Naive thymus-derived CD4-positive, alpha-beta T cell (primary cell): ENCODE measurements around the gene TCN2. TPM values are rescaled to one million over a fixed set of nuclear protein-coding genes. Genes with fewer than 3 reads are reported as not detected.

Experiments
- ATAC-seq: fragments of 150-1000 bp; cut with Tn5 transposase; 2 replicates; pipeline ENCODE4 v1.10.0; 2021; ENCODE audit warnings: mild to moderate bottlenecking, moderate library complexity
- CTCF ChIA-PET: fragments of 350-600 bp; sonication (Branson Sonifier 250); formaldehyde crosslinking; loops from one replicate; lab custom pipeline; 2021; ENCODE audit warnings: antibody characterized with exemption; lab: Charles Lee
- POLR2A ChIA-PET: fragments of 350-600 bp; sonication (Branson Sonifier 250); formaldehyde crosslinking; loops from one replicate; lab custom pipeline; 2021; ENCODE audit warnings: antibody characterized with exemption, inconsistent platforms; lab: Charles Lee
- DNase-seq, 9 donors: peaks; one replicate each; pipeline versions ENCODE4 v3.0.0 to v3.0.0-alpha.2; 2020 to 2022; ENCODE audit warnings: mixed read lengths in 1 of 9
- H3K27ac ChIP-seq: one replicate; pipeline ENCODE4 v1.7.0; 2013; ENCODE audit warnings: mild to moderate bottlenecking, low read depth, low read length, moderate library complexity
- H3K27me3 ChIP-seq, 2 donors: one replicate each; pipeline ENCODE4 v1.7.0; 2013; ENCODE audit warnings: low read length in 2 of 2, mild to moderate bottlenecking in 2 of 2, moderate library complexity in 2 of 2; ENCODE audit not compliant: control insufficient read depth in 2 of 2, insufficient read depth in 2 of 2
- H3K36me3 ChIP-seq, 3 experiments: 1 replicate in 2 of 3; 2 replicates in 1 of 3; pipeline ENCODE4 v1.7.0; 2013; ENCODE audit warnings: low read length in 3 of 3, mild to moderate bottlenecking in 3 of 3, moderate library complexity in 1 of 3; ENCODE audit not compliant: insufficient read depth in 3 of 3, control insufficient read depth in 2 of 3
- H3K4me1 ChIP-seq, 2 donors: one replicate each; pipeline ENCODE4 v1.7.0; 2013; ENCODE audit warnings: low read length in 2 of 2, mild to moderate bottlenecking in 2 of 2, moderate library complexity in 1 of 2; ENCODE audit not compliant: control insufficient read depth in 2 of 2, insufficient read depth in 2 of 2
- H3K4me3 ChIP-seq: 2 replicates; pipeline ENCODE4 v1.7.0; 2013; ENCODE audit warnings: mild to moderate bottlenecking, low read length
- H3K9me3 ChIP-seq, 3 experiments: 1 replicate in 2 of 3; 2 replicates in 1 of 3; pipeline ENCODE4 v1.7.0; 2013; ENCODE audit warnings: low read length in 3 of 3; ENCODE audit not compliant: control insufficient read depth in 2 of 3
- H3K27ac Mint-ChIP-seq, 9 donors: one replicate each; pipeline ENCODE4 v1.8.0; 2020 to 2022; ENCODE audit warnings: mixed read lengths in 9 of 9, mild to moderate bottlenecking in 8 of 9, moderate library complexity in 5 of 9, inconsistent platforms in 2 of 9
- H3K27me3 Mint-ChIP-seq, 5 donors: one replicate each; pipeline ENCODE4 v1.8.0; 2021 to 2022; ENCODE audit warnings: mixed read lengths in 5 of 5, mild to moderate bottlenecking in 1 of 5
- H3K36me3 Mint-ChIP-seq, 5 donors: one replicate each; pipeline ENCODE4 v1.8.0; 2020 to 2022; ENCODE audit warnings: mixed read lengths in 5 of 5, mild to moderate bottlenecking in 3 of 5, inconsistent platforms in 1 of 5
- H3K4me1 Mint-ChIP-seq, 7 donors: one replicate each; pipeline ENCODE4 v1.8.0; 2020 to 2022; ENCODE audit warnings: mixed read lengths in 7 of 7, mild to moderate bottlenecking in 3 of 7, inconsistent platforms in 1 of 7
- H3K4me3 Mint-ChIP-seq, 10 donors: one replicate each; pipeline ENCODE4 v1.8.0; 2020 to 2022; ENCODE audit warnings: mild to moderate bottlenecking in 10 of 10, mixed read lengths in 10 of 10, moderate library complexity in 6 of 10, inconsistent platforms in 2 of 10
- H3K9me3 Mint-ChIP-seq, 11 donors: one replicate each; pipeline ENCODE4 v1.8.0; 2020 to 2022; ENCODE audit warnings: mixed read lengths in 11 of 11, mild to moderate bottlenecking in 4 of 11, inconsistent platforms in 1 of 11, moderate library complexity in 1 of 11
- intact Hi-C, 2 donors: fragments of 100-400 bp; cut with micrococcal nuclease; formaldehyde crosslinking; loops; one replicate each; pipeline ENCODE4 v1.15.1; 2023
- polyA plus RNA-seq, 2 donors: library from polyadenylated mRNA; unstranded; fragments of 300-500 nt; fragmentation: Illumina TruSeq; gene quantifications; one replicate each; pipeline ENCODE4 v1.2.3, GENCODE V29; 2021
- total RNA-seq, 6 experiments: library from RNA in 5 of 6; stranded (reverse) in 5 of 6; gene quantifications; 1 replicate in 5 of 6; 2 replicates in 1 of 6; pipeline ENCODE4 v1.2.3 and lab custom pipeline; 2021 to 2026

TCN2 gene
- total and polyA plus RNA-seq, 7 experiments from 2014 or later = 0.57 to 8.9 (median 0.80) TPM

- ChIA-PET POLR2A (no interaction called here), CTCF (no interaction called here)
- Mint-ChIP-seq H3K4me1 (peaks cover under 1 to 4% (median under 1%) of the 10 kb centered on the region in 7 donors), H3K36me3 (no peaks in the 10 kb centered on the region), H3K9me3 (peaks cover 0 to 2% (median 0%) of the 10 kb centered on the region in 11 donors), H3K27ac (no peak overlapping the region), H3K4me3 (no peak overlapping the region), H3K27me3 (peaks cover 0 to 23% (median 0%) of the 10 kb centered on the region in 5 donors)
- DNase-seq = no peak
- H3K27ac ChIP-seq = no peak overlapping the region
- intact Hi-C loops = no loop called here
- no peak for ATAC-seq
- no peak overlapping the region for H3K4me3 ChIP-seq
- no peaks in the 10 kb centered on the region for H3K27me3 ChIP-seq
- H3K9me3 ChIP-seq = no peaks in the 10 kb centered on the region
- H3K4me1 ChIP-seq = no peaks in the 10 kb centered on the region
- H3K36me3 ChIP-seq = no peaks in the 10 kb centered on the region
These were observed 10.1 kb upstream of the TCN2 start for GRCh38 chr22:30596886-30597285.

- intact Hi-C loops = no loop called here
These were observed 8.0 kb upstream of the TCN2 start for GRCh38 chr22:30598986-30599385.

GRCh38 chr22:30600921-30601320 lies 6.1 kb upstream of the TCN2 start:
- Histone ChIP-seq H3K4me1 (no peaks in the 10 kb centered on the region), H3K9me3 (no peaks in the 10 kb centered on the region), H3K27ac (no peak overlapping the region), H3K4me3 (no peak overlapping the region), H3K36me3 (no peaks in the 10 kb centered on the region), H3K27me3 (no peaks in the 10 kb centered on the region)
- H3K9me3 Mint-ChIP-seq = peaks cover 0 to 3% (median 0%) of the 10 kb centered on the region in 11 donors
- peaks cover 0 to 2% (median 0%) of the 10 kb centered on the region in 5 donors for H3K27me3 Mint-ChIP-seq
- H3K4me1 Mint-ChIP-seq = peaks cover 9 to 15% (median 11%) of the 10 kb centered on the region in 7 donors
- ChIA-PET CTCF (interaction anchor here (0.6 to 1.1 kb wide), 4 partner anchors 12 to 1262 kb away, joined by 3 to 5 read pairs (median 4); no protein-coding TSS in a partner anchor), POLR2A (no interaction called here)
- no peak overlapping the region for H3K27ac Mint-ChIP-seq
- intact Hi-C loops = no loop called here
- H3K36me3 Mint-ChIP-seq = no peaks in the 10 kb centered on the region
- no peak overlapping the region for H3K4me3 Mint-ChIP-seq
- DNase-seq (no peak), ATAC-seq (peak; percentile 37)

More at GRCh38 chr22:30598986-30599385, 8.0 kb upstream of the TCN2 start:
- POLR2A ChIA-PET = no interaction called here
- Histone ChIP-seq H3K36me3 (no peaks in the 10 kb centered on the region), H3K27me3 (no peaks in the 10 kb centered on the region), H3K9me3 (no peaks in the 10 kb centered on the region), H3K4me1 (no peaks in the 10 kb centered on the region), H3K27ac (no peak overlapping the region), H3K4me3 (no peak overlapping the region)
- CTCF ChIA-PET = no interaction called here
- DNase-seq = no peak
- H3K9me3 Mint-ChIP-seq = peaks cover 0 to 3% (median 0%) of the 10 kb centered on the region in 11 donors
- H3K4me3 Mint-ChIP-seq = no peak overlapping the region
- no peak overlapping the region for H3K27ac Mint-ChIP-seq
- H3K36me3 Mint-ChIP-seq = no peaks in the 10 kb centered on the region
- no peak for ATAC-seq
- H3K27me3 Mint-ChIP-seq = peaks cover 0 to 10% (median 0%) of the 10 kb centered on the region in 5 donors
- H3K4me1 Mint-ChIP-seq = peaks cover 2 to 10% (median 4%) of the 10 kb centered on the region in 7 donors

GRCh38 chr22:30601464-30601863 lies 5.5 kb upstream of the TCN2 start:
- CTCF ChIA-PET = interaction anchor here (0.6 to 1.1 kb wide), 4 partner anchors 12 to 1360 kb away, joined by 3 to 9 read pairs (median 4); no protein-coding TSS in a partner anchor
- no peaks in the 10 kb centered on the region for H3K4me1 ChIP-seq
- H3K9me3 Mint-ChIP-seq = peaks cover 0 to 3% (median 0%) of the 10 kb centered on the region in 11 donors
- POLR2A ChIA-PET = no interaction called here
- H3K27me3 ChIP-seq = no peaks in the 10 kb centered on the region
- H3K4me3 ChIP-seq = no peak overlapping the region
- H3K36me3 Mint-ChIP-seq = no peaks in the 10 kb centered on the region
- peaks cover 12 to 16% (median 15%) of the 10 kb centered on the region in 7 donors for H3K4me1 Mint-ChIP-seq
- DNase-seq (no peak), ATAC-seq (no peak)
- H3K27ac ChIP-seq = no peak overlapping the region
- no peak overlapping the region for H3K4me3 Mint-ChIP-seq
- no peaks in the 10 kb centered on the region for H3K27me3 Mint-ChIP-seq
- H3K36me3 ChIP-seq = no peaks in the 10 kb centered on the region
- no peak overlapping the region for H3K27ac Mint-ChIP-seq
- H3K9me3 ChIP-seq = no peaks in the 10 kb centered on the region
- intact Hi-C loops = no loop called here

- intact Hi-C loops = loop anchor here in 1 of 2 donors (2.0 kb wide), 1 partner anchor 211 kb away; no protein-coding TSS in a partner anchor
- Mint-ChIP-seq H3K27me3 (no peaks in the 10 kb centered on the region), H3K36me3 (no peaks in the 10 kb centered on the region), H3K4me3 (no peak overlapping the region), H3K27ac (peak overlapping the region in 2 of 9 donors; percentile 40 to 76), H3K9me3 (peaks cover 0 to 3% (median 0%) of the 10 kb centered on the region in 11 donors), H3K4me1 (peaks cover 16 to 22% (median 19%) of the 10 kb centered on the region in 7 donors)
- Histone ChIP-seq H3K27me3 (no peaks in the 10 kb centered on the region), H3K4me1 (peaks cover 0 to under 1% of the 10 kb centered on the region in 2 donors), H3K27ac (no peak overlapping the region), H3K4me3 (no peak overlapping the region), H3K36me3 (no peaks in the 10 kb centered on the region), H3K9me3 (no peaks in the 10 kb centered on the region)
- ATAC-seq = peak; percentile 46
- ChIA-PET POLR2A (no interaction called here), CTCF (interaction anchor here (0.6 to 0.7 kb wide), 4 partner anchors 60 to 1360 kb away, joined by 3 to 9 read pairs (median 4); no protein-coding TSS in a partner anchor)
- peak in 5 of 9 donors; percentile 7 to 26 (median 15) for DNase-seq
These were observed 4.9 kb upstream of the TCN2 start for GRCh38 chr22:30602049-30602448.

- POLR2A ChIA-PET = no interaction called here
- CTCF ChIA-PET = no interaction called here
- Histone ChIP-seq H3K4me1 (peaks cover 0 to 6% of the 10 kb centered on the region in 2 donors), H3K27me3 (no peaks in the 10 kb centered on the region), H3K4me3 (no peak overlapping the region), H3K27ac (no peak overlapping the region), H3K9me3 (no peaks in the 10 kb centered on the region), H3K36me3 (no peaks in the 10 kb centered on the region)
- DNase-seq = no peak
- Mint-ChIP-seq H3K27me3 (no peaks in the 10 kb centered on the region), H3K9me3 (peaks cover 0 to 1% (median 0%) of the 10 kb centered on the region in 11 donors), H3K4me1 (peaks cover 24 to 36% (median 27%) of the 10 kb centered on the region in 7 donors), H3K4me3 (no peak overlapping the region), H3K27ac (no peak overlapping the region), H3K36me3 (no peaks in the 10 kb centered on the region)
- intact Hi-C loops = loop anchor here in 1 of 2 donors (2.0 kb wide), 1 partner anchor 213 kb away; no protein-coding TSS in a partner anchor
- ATAC-seq = no peak
These were observed 3.2 kb upstream of the TCN2 start for GRCh38 chr22:30603801-30604200.
